Vagina (tissue), 2 donors: ENCODE measurements around the gene CCDC57.

Source experiments
- CTCF ChIP-seq, 3 experiments: fragments of 450-650 bp in 2 of 3; fragments of 200-600 bp in 1 of 3; sonication (generic) in 1 of 3; IDR thresholded peaks; one replicate each; pipeline ENCODE4 v1.5.1; 2017 to 2019; ENCODE audit warnings: antibody characterized with exemption in 3 of 3, mild to moderate bottlenecking in 2 of 3, moderate library complexity in 2 of 3
- POLR2A ChIP-seq, 2 donors: fragments of 450-650 bp; IDR thresholded peaks; one replicate each; pipeline ENCODE4 v1.6.1; 2017; ENCODE audit warnings: antibody characterized with exemption in 2 of 2, mild to moderate bottlenecking in 2 of 2, moderate library complexity in 2 of 2

- TF ChIP-seq CTCF (IDR thresholded peaks at IDR 0.05) (no peak), POLR2A (IDR thresholded peaks at IDR 0.05) (no peak)
These were observed 100.3 kb downstream of the CCDC57 start for GRCh38 chr17:82112181-82112913.
